A549 (cell line): ENCODE measurements around the gene STRN. TPM values are rescaled to one million over a fixed set of nuclear protein-coding genes. Genes with fewer than 3 reads are reported as not detected.

Source experiments
- ATAC-seq, 2 experiments: fragments of 200-7000 bp in 1 of 2; fragments of >200 bp in 1 of 2; cut with Nextera tagmentation in 1 of 2; cut with Tn5 transposase in 1 of 2; 3 replicates each; pipeline versions ENCODE4 v1.8.0 to v1.9.1; 2018 to 2020; ENCODE audit warnings: mild to moderate bottlenecking in 1 of 2, moderate library complexity in 1 of 2
- CTCF ChIA-PET: fragments of 300-600 bp; sonication (Branson Sonifier 250); formaldehyde crosslinking; extraction: SDS; loops from one replicate; lab custom pipeline; 2021; ENCODE audit warnings: antibody characterized with exemption, inconsistent platforms; lab: Yijun Ruan, JAX
- POLR2A ChIA-PET: fragments of 350-600 bp; formaldehyde crosslinking; extraction: SDS; loops from one replicate; lab custom pipeline; 2021; ENCODE audit warnings: antibody characterized with exemption, inconsistent platforms; lab: Yijun Ruan, JAX
- DNase-seq, 2 experiments: peaks; one replicate each; pipeline versions ENCODE4 v3.0.0 to v3.0.0-alpha.2; 2011 to 2016; ENCODE audit warnings: low read depth in 1 of 2, low spot score in 1 of 2
- FAIRE-seq: peaks from 2 replicates; lab custom pipeline; 2011; peaks lifted over from hg19 to GRCh38; lab: Jason Lieb, UNC
- H3K27ac ChIP-seq, 2 experiments: fragments of >200 bp; sonication (Bioruptor Twin); formaldehyde crosslinking; 3 replicates each; pipeline ENCODE4 v1.5.1; 2016 to 2017
- H3K4me1 ChIP-seq: fragments of >200 bp; sonication (Bioruptor Twin); formaldehyde crosslinking; 3 replicates; pipeline ENCODE4 v1.6.1; 2016
- H3K4me2 ChIP-seq: fragments of >200 bp; sonication (Bioruptor Twin); formaldehyde crosslinking; 3 replicates; pipeline ENCODE4 v1.6.1; 2016
- H3K4me3 ChIP-seq: fragments of >200 bp; sonication (Bioruptor Twin); formaldehyde crosslinking; 3 replicates; pipeline ENCODE4 v1.5.1; 2016
- H3K9me3 ChIP-seq: fragments of >200 bp; sonication (Bioruptor Twin); formaldehyde crosslinking; 3 replicates; pipeline ENCODE4 v1.6.1; 2016
- ATOH8 ChIP-seq: fragments of 250-450 bp; sonication (Bioruptor Pico); IDR thresholded peaks from 2 replicates; pipeline ENCODE4 v1.5.0; 2020; ENCODE audit warnings: low read depth, mild to moderate bottlenecking, moderate library complexity
- BCL3 ChIP-seq: fragments of >200 bp; sonication (Bioruptor Twin); formaldehyde crosslinking; IDR thresholded peaks from 3 replicates; pipeline ENCODE4 v1.6.1; 2016
- CBX2 ChIP-seq: fragments of 200-600 bp; sonication (generic); IDR thresholded peaks from 2 replicates; pipeline ENCODE4 v1.6.1; 2016; ENCODE audit warnings: low read depth, mild to moderate bottlenecking, borderline replicate concordance
- CEBPB ChIP-seq, 2 experiments: fragments of >200 bp in 1 of 2; sonication (Bioruptor Twin) in 1 of 2; formaldehyde crosslinking in 1 of 2; IDR thresholded peaks; 2 replicates each; pipeline ENCODE4 v1.6.1; 2012 to 2016
- CHD2 ChIP-seq: fragments of 150-350 bp; IDR thresholded peaks from 2 replicates; pipeline ENCODE4 v1.6.1; 2014; ENCODE audit warnings: low read length; ENCODE audit not compliant: partially characterized antibody
- CHD4 ChIP-seq: fragments of 200-600 bp; sonication (generic); IDR thresholded peaks from 2 replicates; pipeline ENCODE4 v1.6.1; 2016; ENCODE audit warnings: antibody characterized with exemption, mild to moderate bottlenecking, borderline replicate concordance
- EHF ChIP-seq: fragments of 250-450 bp; sonication (Bioruptor Pico); IDR thresholded peaks from 2 replicates; pipeline ENCODE4 v1.5.0; 2020; ENCODE audit warnings: mild to moderate bottlenecking
- EP300 ChIP-seq, 2 experiments: fragments of >200 bp; sonication (Bioruptor Twin); formaldehyde crosslinking; IDR thresholded peaks; 2 replicates in 1 of 2; 3 replicates in 1 of 2; pipeline ENCODE4 v1.6.1; 2016 to 2017
- FOSL2 ChIP-seq, 2 experiments: fragments of 450-650 bp in 1 of 2; fragments of >200 bp in 1 of 2; sonication (Bioruptor Twin) in 1 of 2; formaldehyde crosslinking; IDR thresholded peaks; 2 replicates each; pipeline versions ENCODE4 v1.5.0 to v1.6.1; 2016 to 2020; ENCODE audit warnings: mild to moderate bottlenecking in 1 of 2, moderate library complexity in 1 of 2
- HDAC2 ChIP-seq: fragments of 200-600 bp; sonication (generic); IDR thresholded peaks from 2 replicates; pipeline ENCODE4 v1.6.1; 2016
- HEYL ChIP-seq: fragments of 250-450 bp; sonication (Bioruptor Pico); IDR thresholded peaks from 2 replicates; pipeline ENCODE4 v1.8.0; 2021; ENCODE audit warnings: mild to moderate bottlenecking, moderate library complexity
- HOXA7 ChIP-seq: fragments of 250-450 bp; sonication (Bioruptor Pico); IDR thresholded peaks from 2 replicates; pipeline ENCODE4 v1.5.0; 2020; ENCODE audit warnings: mild to moderate bottlenecking, moderate library complexity
- JUNB ChIP-seq: fragments of >200 bp; sonication (Bioruptor Twin); formaldehyde crosslinking; IDR thresholded peaks from 2 replicates; pipeline ENCODE4 v1.6.1; 2016
- KDM1A ChIP-seq: fragments of 200-600 bp; sonication (generic); IDR thresholded peaks from 2 replicates; pipeline ENCODE4 v1.6.1; 2016; ENCODE audit warnings: low read depth, mild to moderate bottlenecking
- MAFK ChIP-seq: fragments of 450-650 bp; IDR thresholded peaks from 2 replicates; pipeline ENCODE4 v1.6.1; 2014; ENCODE audit not compliant: partially characterized antibody
- MAX ChIP-seq: IDR thresholded peaks from 2 replicates; pipeline ENCODE4 v1.6.1; 2012
- MAZ ChIP-seq: fragments of 150-350 bp; IDR thresholded peaks from 2 replicates; pipeline ENCODE4 v1.6.1; 2014; ENCODE audit warnings: antibody characterized with exemption, low read depth, low read length, borderline replicate concordance
- MYC ChIP-seq: IDR thresholded peaks from 2 replicates; pipeline ENCODE4 v1.6.1; 2012; ENCODE audit warnings: mild to moderate bottlenecking, inconsistent platforms, low read length, improper control_type of control experiment, borderline replicate concordance
- NFE2L2 ChIP-seq: fragments of 150-350 bp; conservative IDR thresholded peaks from 2 replicates; pipeline ENCODE4 v1.6.1; 2014; ENCODE audit warnings: low read length
- NPAS2 ChIP-seq: fragments of 250-450 bp; sonication (Bioruptor Pico); IDR thresholded peaks from 2 replicates; pipeline ENCODE4 v1.8.0; 2022; ENCODE audit warnings: mild to moderate bottlenecking, moderate library complexity, borderline replicate concordance
- NR3C1 ChIP-seq: fragments of >200 bp; sonication (Bioruptor Twin); formaldehyde crosslinking; IDR thresholded peaks from 3 replicates; pipeline ENCODE4 v1.6.1; 2017
- PBX3 ChIP-seq: IDR thresholded peaks from 2 replicates; pipeline ENCODE4 v1.6.1; 2012
- RAD21 ChIP-seq, 2 experiments: fragments of >200 bp in 1 of 2; sonication (Bioruptor Twin) in 1 of 2; formaldehyde crosslinking in 1 of 2; IDR thresholded peaks in 1 of 2; conservative IDR thresholded peaks in 1 of 2; 2 replicates in 1 of 2; 3 replicates in 1 of 2; pipeline ENCODE4 v1.6.1; 2012 to 2018; ENCODE audit warnings: inconsistent platforms in 1 of 2
- RARB ChIP-seq: fragments of 250-450 bp; sonication (Bioruptor Pico); IDR thresholded peaks from 2 replicates; pipeline ENCODE4 v1.8.0; 2021; ENCODE audit warnings: mild to moderate bottlenecking, moderate library complexity
- RCOR1 ChIP-seq: fragments of 150-350 bp; IDR thresholded peaks from 2 replicates; pipeline ENCODE4 v1.6.1; 2014; ENCODE audit warnings: antibody characterized with exemption, low read length, low read depth
- SREBF2 ChIP-seq: fragments of 450-650 bp; IDR thresholded peaks from 2 replicates; pipeline ENCODE4 v1.6.1; 2014; ENCODE audit warnings: mild to moderate bottlenecking, moderate library complexity
- TFCP2L1 ChIP-seq: fragments of 250-450 bp; sonication (Bioruptor Pico); IDR thresholded peaks from 2 replicates; pipeline ENCODE4 v1.5.0; 2021; ENCODE audit warnings: mild to moderate bottlenecking
- TP53 ChIP-seq: fragments of 250-450 bp; sonication (Bioruptor Pico); IDR thresholded peaks from 2 replicates; pipeline ENCODE4 v1.5.0; 2021; ENCODE audit warnings: mild to moderate bottlenecking, moderate library complexity
- USF2 ChIP-seq: fragments of 450-650 bp; IDR thresholded peaks from 2 replicates; pipeline ENCODE4 v1.6.1; 2014; ENCODE audit warnings: antibody characterized with exemption
- ZC3H11A ChIP-seq: fragments of 450-650 bp; IDR thresholded peaks from 2 replicates; pipeline ENCODE4 v1.6.1; 2014; ENCODE audit warnings: antibody characterized with exemption, mild to moderate bottlenecking
- ZFP36 ChIP-seq: fragments of 450-650 bp; IDR thresholded peaks from 2 replicates; pipeline ENCODE4 v1.6.1; 2014; ENCODE audit warnings: borderline replicate concordance; ENCODE audit not compliant: partially characterized antibody
- WGBS: methylation state at CpG from one replicate; pipeline ENCODE4 v1.1.6; 2017; ENCODE audit errors: missing lambda C conversion rate; 5-methylcytosine and 5-hydroxymethylcytosine counted together
- polyA plus RNA-seq, 4 experiments: library from polyadenylated mRNA; depleted of rRNA in 3 of 4; stranded (reverse); fragments of >200 nt; fragmentation: RNase III in 1 of 4; extraction: RNeasy Plus Mini Kit Qiagen cat#74134 plus additional on column Dnase treatment in 1 of 4; gene quantifications; 2 replicates in 3 of 4; 3 replicates in 1 of 4; pipeline ENCODE4 v1.2.3, GENCODE V29; 2011 to 2017

STRN gene
- polyA plus RNA-seq, 2 of the 4 experiments (the other 2 are of a cell fraction): 13.1 to 36.0 TPM

GRCh38 chr2:36951574-36951973 is 14.8 kb downstream of the STRN start:
- H3K9me3 ChIP-seq: no peaks in the 10 kb centered on the region
- no peak for TF ChIP-seq ATOH8 (CRISPR knock-in tag)
- TF ChIP-seq EP300 (IDR thresholded peaks at IDR 0.05): no peak
- TF ChIP-seq CHD4: no peak
- peak; percentile 24; the same call in 1 of the 2 replicates for TF ChIP-seq JUNB
- no peak for TF ChIP-seq ZC3H11A
- no peak for TF ChIP-seq RCOR1
- TF ChIP-seq ZFP36: no peak
- TF ChIP-seq CHD2: no peak
- TF ChIP-seq TP53: no peak
- no peak for TF ChIP-seq KDM1A
- no peak for TF ChIP-seq EHF (CRISPR knock-in tag)
- no peak for TF ChIP-seq HDAC2
- TF ChIP-seq PBX3: no peak
- TF ChIP-seq BCL3: no peak
- no peak for TF ChIP-seq USF2
- no peak for TF ChIP-seq CEBPB (IDR thresholded peaks at IDR 0.05)
- TF ChIP-seq TFCP2L1 (CRISPR knock-in tag): no peak
- TF ChIP-seq SREBF2: no peak
- 0 out of 2 replicates have a peak, but pooled peaks have one; percentile 4 for TF ChIP-seq NFE2L2
- TF ChIP-seq FOSL2 (IDR thresholded peaks at IDR 0.05): 0 out of 2 replicates have a peak, but pooled peaks have one; percentile 16
- TF ChIP-seq FOSL2 (CRISPR knock-in tag; IDR thresholded peaks at IDR 0.05): peak; percentile 65
- no peak for TF ChIP-seq RAD21 (conservative IDR thresholded peaks at IDR 0.05 in 1 of 2, IDR thresholded peaks at IDR 0.05 in 1 of 2)
- no peak for TF ChIP-seq RARB (CRISPR knock-in tag)
- no peak for TF ChIP-seq NR3C1
- TF ChIP-seq, all 56 proteins: peak for 3
- DNase-seq (peak in 1 of 2 experiments; percentile 49), ATAC-seq (peak; percentile 87 to 93), FAIRE-seq (no peak)
- CTCF ChIA-PET: no interaction called here
- POLR2A ChIA-PET: interaction anchor here (1.3 kb wide), 1 partner anchor 15 kb away, joined by 5 read pairs; the partner anchor contains the start of gene STRN
- H3K4me2 ChIP-seq: peak overlapping the region; percentile 50
- H3K4me1 ChIP-seq: peaks cover 26% of the 10 kb centered on the region
- H3K4me3 ChIP-seq: no peak overlapping the region
- H3K27ac ChIP-seq: peak overlapping the region in 1 of 2 experiments; percentile 48; a peak in 3 of 6 replicates
- WGBS: 75% methylated on average over 7 of the region's 7 CpGs

- WGBS: 91% methylated on average over 2 of the region's 2 CpGs
- Histone ChIP-seq H3K4me3 (no peak overlapping the region), H3K4me2 (peak overlapping the region; percentile 50), H3K9me3 (no peaks in the 10 kb centered on the region), H3K4me1 (peaks cover 26% of the 10 kb centered on the region), H3K27ac (0 out of 6 replicates have a peak overlapping the region, but pooled peaks of 1 of the 2 experiments have one; percentile 15)
- ChIA-PET CTCF (no interaction called here), POLR2A (interaction anchor here (1.3 kb wide), 1 partner anchor 16 kb away, joined by 5 read pairs; the partner anchor contains the start of gene STRN)
- DNase-seq (no peak), ATAC-seq (no peak; a peak in 2 of 6 replicates), FAIRE-seq (no peak)
- TF ChIP-seq HDAC2 (no peak), RARB (CRISPR knock-in tag) (no peak), MYC (no peak), HEYL (CRISPR knock-in tag) (no peak), MAX (no peak), PBX3 (no peak), MAFK (no peak), NPAS2 (no peak), TFCP2L1 (CRISPR knock-in tag) (no peak), FOSL2 (IDR thresholded peaks at IDR 0.05) (no peak), FOSL2 (CRISPR knock-in tag; IDR thresholded peaks at IDR 0.05) (no peak), ZFP36 (no peak), CBX2 (no peak), EHF (CRISPR knock-in tag) (no peak), USF2 (no peak), MAZ (no peak), HOXA7 (CRISPR knock-in tag) (no peak)
These were observed 15.3 kb downstream of the STRN start for GRCh38 chr2:36951027-36951518.
